Suprapubic skin (tissue), 4 donors: ENCODE data around the gene OSCP1. TPM values are rescaled to one million over a fixed set of nuclear protein-coding genes. Genes with fewer than 3 reads are reported as not detected.

Experiments
- DNase-seq, 2 donors: peaks; one replicate each; pipeline ENCODE4 v3.0.0-alpha.2; 2019; ENCODE audit warnings: low spot score in 2 of 2
- H3K27ac ChIP-seq: fragments of 200-600 bp; sonication (generic); one replicate; pipeline ENCODE4 v1.5.1; 2019
- H3K27me3 ChIP-seq: fragments of 200-600 bp; sonication (generic); one replicate; pipeline ENCODE4 v1.5.1; 2019
- H3K36me3 ChIP-seq: fragments of 200-600 bp; sonication (generic); one replicate; pipeline ENCODE4 v1.5.1; 2019
- H3K4me1 ChIP-seq: fragments of 200-600 bp; sonication (generic); one replicate; pipeline ENCODE4 v1.5.1; 2019
- H3K4me3 ChIP-seq: fragments of 200-600 bp; sonication (generic); one replicate; pipeline ENCODE4 v1.5.1; 2019; ENCODE audit warnings: mild to moderate bottlenecking
- H3K9me3 ChIP-seq: fragments of 200-600 bp; sonication (generic); one replicate; pipeline ENCODE4 v1.5.1; 2019
- EP300 ChIP-seq: sonication (generic); formaldehyde crosslinking; IDR thresholded peaks from one replicate; pipeline ENCODE4 v1.6.1; 2017; ENCODE audit warnings: antibody characterized with exemption
- POLR2A ChIP-seq, 2 donors: fragments of 450-650 bp; IDR thresholded peaks; one replicate each; pipeline ENCODE4 v1.6.1; 2017; ENCODE audit warnings: antibody characterized with exemption in 2 of 2, mild to moderate bottlenecking in 2 of 2, moderate library complexity in 2 of 2
- POLR2AphosphoS5 ChIP-seq, 3 donors: sonication (generic); formaldehyde crosslinking; IDR thresholded peaks; one replicate each; pipeline ENCODE4 v1.6.1; 2017; ENCODE audit warnings: antibody characterized with exemption in 3 of 3
- WGBS: methylation state at CpG from one replicate; pipeline ENCODE4 v1.1.5; 2018; 5-methylcytosine and 5-hydroxymethylcytosine counted together
- total RNA-seq, 4 donors: library from RNA; depleted of rRNA; stranded (reverse); fragments of >200 nt; gene quantifications; one replicate each; pipeline ENCODE4 v1.1.0, GENCODE V29; 2016
- TF ChIP-seq, protein P1 (sequence below), 2 donors: fragments of 200-600 bp in 1 of 2; fragments of 450-650 bp in 1 of 2; sonication (generic) in 1 of 2; IDR thresholded peaks; one replicate each; pipeline ENCODE4 v1.5.1; 2016 to 2019; ENCODE audit warnings: antibody characterized with exemption in 2 of 2, mild to moderate bottlenecking in 1 of 2, moderate library complexity in 1 of 2

The OSCP1 gene
- total RNA-seq, 4 donors from 2014 or later = 3.8 to 15.4 (median 7.9) TPM

DNA sequence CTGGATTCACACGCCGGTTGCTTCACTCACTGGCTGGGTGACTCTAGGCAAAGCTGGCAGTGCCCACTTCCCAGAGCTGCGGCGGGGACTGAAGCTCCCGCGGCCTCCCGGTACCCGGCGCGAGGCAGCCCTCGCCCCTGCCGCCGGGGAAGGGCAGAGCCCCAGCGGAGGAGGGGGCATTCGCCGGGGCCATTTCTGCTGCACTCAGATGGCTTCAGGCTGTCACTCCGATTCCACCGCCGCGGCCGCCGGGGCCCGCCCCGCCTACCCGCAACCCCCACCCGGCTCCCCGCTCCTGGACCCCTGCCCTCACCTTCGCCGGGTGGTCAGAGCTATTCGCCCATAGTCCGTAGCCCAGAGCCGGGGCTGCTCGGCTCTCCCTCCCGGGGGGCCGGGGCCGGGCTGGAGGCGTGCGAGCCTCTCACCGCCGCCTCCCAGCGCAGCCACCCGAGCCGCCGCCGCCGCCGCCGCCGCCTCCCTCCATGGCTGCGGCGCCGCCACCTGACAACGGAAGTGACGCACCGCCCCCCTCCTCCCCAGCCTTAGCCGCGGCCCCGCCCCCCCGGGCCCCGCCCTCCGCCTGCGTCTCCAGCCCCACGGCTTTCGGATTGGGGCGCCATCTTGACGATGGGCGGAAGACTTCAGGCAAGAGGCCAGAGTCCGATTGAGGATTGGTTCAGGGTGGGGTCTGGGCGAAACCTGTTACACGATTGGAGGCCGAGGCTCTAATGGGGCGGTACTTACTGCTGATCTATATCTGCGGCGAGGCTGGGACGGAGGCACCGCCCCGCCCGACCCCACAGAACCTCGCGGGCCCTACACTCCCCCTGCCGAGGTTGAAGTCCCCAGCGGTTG is 64.6 kb downstream of the OSCP1 start, which contains the start of gene STK40:
Gene STK40, minus strand, starts transcription at position 515 of the 855 bp plus-strand sequence. CDS start 24,592 bp downstream, outside the sequence.
- no peak for TF ChIP-seq EP300
- TF ChIP-seq POLR2A (IDR thresholded peaks at IDR 0.05) = peak in 1 of 2 donors; percentile 49
- Histone ChIP-seq H3K27ac (peak within 1 kb of the TSS; percentile 99), H3K4me3 (peak within 1 kb of the TSS; percentile 98), H3K4me1 (peaks cover 42% of the 10 kb centered on the region), H3K27me3 (no peaks in the 10 kb centered on the region), H3K36me3 (peaks cover 7% of the 10 kb centered on the region), H3K9me3 (no peaks in the 10 kb centered on the region)
- under 1% methylated on average over 23 of the region's 82 CpGs for WGBS
- DNase-seq = peak; percentile 99

DNA sequence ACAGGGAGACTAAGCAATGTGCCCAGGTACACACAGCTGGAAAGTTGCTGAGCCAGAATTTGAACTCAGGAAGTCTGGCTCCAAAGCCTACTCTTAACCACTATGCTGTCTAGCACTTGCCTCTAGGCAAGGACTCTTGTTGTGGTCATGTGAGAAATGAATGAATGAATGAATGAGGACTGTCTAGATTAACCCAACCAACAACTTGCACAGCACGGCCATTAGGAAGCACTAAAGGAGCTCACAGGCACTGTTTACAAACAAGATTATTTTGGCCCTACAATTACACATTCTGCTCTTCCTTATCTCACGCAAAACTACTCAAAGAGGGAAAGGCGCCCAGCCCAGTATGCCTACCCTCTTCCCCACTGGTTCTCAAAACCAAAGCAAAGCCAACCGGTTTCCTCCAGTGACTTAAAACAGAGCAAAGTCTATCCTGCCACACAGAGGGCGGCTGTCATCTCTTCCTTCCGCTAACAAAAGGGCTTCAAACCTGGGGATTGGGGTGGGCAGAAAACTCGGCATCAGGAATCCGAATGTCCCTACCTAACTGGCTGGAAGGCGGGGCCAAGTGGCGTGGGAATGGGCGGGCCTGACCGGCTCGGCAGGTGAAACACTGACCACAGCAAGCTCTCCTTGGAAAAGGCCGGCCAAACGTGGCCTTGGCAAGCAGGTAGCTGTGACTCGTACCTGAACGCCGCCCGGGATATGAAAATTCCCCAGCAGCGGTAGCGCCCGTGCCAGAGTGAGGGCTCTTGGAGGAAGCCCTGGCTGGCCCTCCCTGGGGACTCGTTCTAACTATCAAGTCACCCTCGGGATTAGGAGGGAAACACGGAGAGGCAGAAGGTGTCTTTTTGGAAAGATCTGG is 65.5 kb downstream of the OSCP1 start:
- Histone ChIP-seq H3K36me3 (no peaks in the 10 kb centered on the region), H3K27ac (peak overlapping the region; percentile 99), H3K27me3 (no peaks in the 10 kb centered on the region), H3K4me1 (peaks cover 50% of the 10 kb centered on the region), H3K9me3 (no peaks in the 10 kb centered on the region), H3K4me3 (peak overlapping the region; percentile 98)
- WGBS = 1% methylated on average over 14 of the region's 25 CpGs
- DNase-seq = peak; percentile 85 to 89
- no peak for TF ChIP-seq POLR2AphosphoS5 (IDR thresholded peaks at IDR 0.05)
- no peak for TF ChIP-seq EP300
- TF ChIP-seq POLR2A (IDR thresholded peaks at IDR 0.05) = no peak
- TF ChIP-seq, protein P1, sequence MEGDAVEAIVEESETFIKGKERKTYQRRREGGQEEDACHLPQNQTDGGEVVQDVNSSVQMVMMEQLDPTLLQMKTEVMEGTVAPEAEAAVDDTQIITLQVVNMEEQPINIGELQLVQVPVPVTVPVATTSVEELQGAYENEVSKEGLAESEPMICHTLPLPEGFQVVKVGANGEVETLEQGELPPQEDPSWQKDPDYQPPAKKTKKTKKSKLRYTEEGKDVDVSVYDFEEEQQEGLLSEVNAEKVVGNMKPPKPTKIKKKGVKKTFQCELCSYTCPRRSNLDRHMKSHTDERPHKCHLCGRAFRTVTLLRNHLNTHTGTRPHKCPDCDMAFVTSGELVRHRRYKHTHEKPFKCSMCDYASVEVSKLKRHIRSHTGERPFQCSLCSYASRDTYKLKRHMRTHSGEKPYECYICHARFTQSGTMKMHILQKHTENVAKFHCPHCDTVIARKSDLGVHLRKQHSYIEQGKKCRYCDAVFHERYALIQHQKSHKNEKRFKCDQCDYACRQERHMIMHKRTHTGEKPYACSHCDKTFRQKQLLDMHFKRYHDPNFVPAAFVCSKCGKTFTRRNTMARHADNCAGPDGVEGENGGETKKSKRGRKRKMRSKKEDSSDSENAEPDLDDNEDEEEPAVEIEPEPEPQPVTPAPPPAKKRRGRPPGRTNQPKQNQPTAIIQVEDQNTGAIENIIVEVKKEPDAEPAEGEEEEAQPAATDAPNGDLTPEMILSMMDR (IDR thresholded peaks at IDR 0.05) = no peak

DNA sequence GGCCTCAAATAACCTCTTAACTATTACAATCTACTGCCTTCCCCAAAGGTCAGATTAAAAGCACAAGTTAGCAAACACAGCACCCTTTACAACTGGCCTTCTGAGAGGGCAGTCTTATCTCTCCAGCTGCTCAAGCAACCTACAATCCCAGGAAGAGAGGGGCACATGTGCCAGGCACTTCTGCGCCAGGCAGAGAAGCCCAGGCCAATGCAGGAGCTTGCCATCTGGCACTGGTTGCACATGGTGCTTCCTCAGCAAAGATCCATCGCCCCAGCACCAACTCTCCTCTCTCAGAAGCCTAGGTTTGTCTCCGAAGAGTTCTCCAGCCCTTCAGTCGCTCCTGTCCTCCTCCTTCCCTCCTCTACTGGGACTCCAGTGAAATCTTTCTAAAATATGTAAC is 67.0 kb downstream of the OSCP1 start:
- TF ChIP-seq, protein P1 (IDR thresholded peaks at IDR 0.05) = no peak
- TF ChIP-seq POLR2AphosphoS5 (IDR thresholded peaks at IDR 0.05) = no peak
- no peak for TF ChIP-seq EP300
- no peak for TF ChIP-seq POLR2A (IDR thresholded peaks at IDR 0.05)
- no peaks in the 10 kb centered on the region for H3K9me3 ChIP-seq
- H3K27ac ChIP-seq = no peak overlapping the region
- 57% methylated on average over 4 of the region's 4 CpGs for WGBS
- H3K36me3 ChIP-seq = no peaks in the 10 kb centered on the region
- H3K4me3 ChIP-seq = no peak overlapping the region
- peaks cover 53% of the 10 kb centered on the region for H3K4me1 ChIP-seq
- no peaks in the 10 kb centered on the region for H3K27me3 ChIP-seq
- DNase-seq = no peak

DNA sequence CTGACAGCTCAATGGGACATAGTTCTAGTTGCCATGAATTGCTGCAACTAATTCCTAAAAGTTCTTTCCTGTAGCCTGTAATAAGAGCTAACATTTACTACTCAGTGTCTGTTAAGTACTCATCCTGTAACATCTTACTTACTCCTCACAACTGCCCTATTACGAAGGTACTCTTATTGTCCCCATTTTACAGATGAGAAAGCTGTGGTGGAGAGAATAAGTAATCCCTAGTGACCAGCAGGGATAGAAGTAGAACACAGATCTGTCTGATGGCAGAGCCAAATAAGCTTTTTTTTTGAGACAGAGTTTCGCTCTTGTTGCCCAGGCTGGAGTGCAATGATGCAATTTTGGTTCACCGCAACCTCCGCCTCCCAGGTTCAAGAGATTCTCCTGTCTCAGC is 67.6 kb downstream of the OSCP1 start:
- Histone ChIP-seq H3K4me1 (peaks cover 50% of the 10 kb centered on the region), H3K36me3 (no peaks in the 10 kb centered on the region), H3K27me3 (no peaks in the 10 kb centered on the region), H3K27ac (no peak overlapping the region), H3K4me3 (no peak overlapping the region), H3K9me3 (no peaks in the 10 kb centered on the region)
- no peak for TF ChIP-seq POLR2AphosphoS5 (IDR thresholded peaks at IDR 0.05)
- TF ChIP-seq, protein P1 (IDR thresholded peaks at IDR 0.05) = no peak
- no peak for TF ChIP-seq POLR2A (IDR thresholded peaks at IDR 0.05)
- TF ChIP-seq EP300 = no peak
- WGBS = 86% methylated on average over 4 of the region's 4 CpGs
- DNase-seq = no peak

DNA sequence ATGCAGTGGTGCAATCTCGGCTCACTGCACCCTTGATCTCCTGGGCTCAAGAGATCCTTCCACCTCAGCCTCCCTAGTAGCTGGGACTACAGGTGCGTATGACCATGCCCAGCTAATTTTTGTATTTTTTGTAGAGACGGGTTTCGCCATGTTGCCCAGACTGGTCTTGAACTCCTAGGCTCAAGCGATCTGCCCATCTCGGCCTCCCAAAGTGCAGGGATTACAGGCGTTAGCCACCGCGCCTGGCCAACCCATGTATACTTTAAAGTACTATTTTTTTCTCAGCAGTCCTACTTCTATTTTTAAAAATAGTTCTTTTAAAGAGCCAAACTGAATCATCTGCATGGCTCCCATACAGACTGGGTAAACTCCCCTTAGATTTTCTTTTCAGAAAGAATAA is 68.0 kb downstream of the OSCP1 start:
- no peak overlapping the region for H3K27ac ChIP-seq
- H3K27me3 ChIP-seq = no peaks in the 10 kb centered on the region
- DNase-seq = no peak
- no peaks in the 10 kb centered on the region for H3K36me3 ChIP-seq
- H3K4me1 ChIP-seq = peaks cover 46% of the 10 kb centered on the region
- no peak overlapping the region for H3K4me3 ChIP-seq
- no peaks in the 10 kb centered on the region for H3K9me3 ChIP-seq
- 88% methylated on average over 9 of the region's 9 CpGs for WGBS
- TF ChIP-seq, protein P1 (IDR thresholded peaks at IDR 0.05) = no peak
- TF ChIP-seq POLR2A (IDR thresholded peaks at IDR 0.05) = no peak
- no peak for TF ChIP-seq EP300
- no peak for TF ChIP-seq POLR2AphosphoS5 (IDR thresholded peaks at IDR 0.05)
